HEK293 (cell line): ENCODE measurements around the gene KIRREL3.

Experiments
- CTCF ChIA-PET: fragments of 350-600 bp; formaldehyde crosslinking; extraction: SDS; loops from one replicate; lab custom pipeline; 2021; ENCODE audit warnings: antibody characterized with exemption; lab: Yijun Ruan, JAX
- POLR2A ChIA-PET: fragments of 300-600 bp; formaldehyde crosslinking; extraction: SDS; loops from one replicate; lab custom pipeline; 2020; ENCODE audit warnings: antibody characterized with exemption, inconsistent platforms; lab: Yijun Ruan, JAX
- H3K27ac ChIP-seq: fragments of 200-500 bp; sonication (Bioruptor generic); 2 replicates; pipeline ENCODE4 v1.5.1; 2014; ENCODE audit warnings: low read depth, low read length, control low read depth, inconsistent platforms; ENCODE audit errors: extremely low read depth
- H3K36me3 ChIP-seq, 2 experiments: fragments of 200-500 bp in 1 of 2; sonication (Bioruptor generic) in 1 of 2; 1 replicate in 1 of 2; 2 replicates in 1 of 2; pipeline ENCODE4 v1.5.1; 2014 to 2017; ENCODE audit warnings: inconsistent platforms in 2 of 2, low read length in 2 of 2; ENCODE audit not compliant: control insufficient read depth in 2 of 2, insufficient read depth in 1 of 2
- H3K4me1 ChIP-seq: fragments of 200-500 bp; sonication (Bioruptor generic); 2 replicates; pipeline ENCODE4 v1.5.1; 2014; ENCODE audit warnings: mild to moderate bottlenecking, low read length, inconsistent platforms; ENCODE audit not compliant: control insufficient read depth, insufficient read depth
- H3K4me3 ChIP-seq: 2 replicates; pipeline ENCODE4 v1.5.1; 2011; ENCODE audit warnings: low read depth, mild to moderate bottlenecking, control low read depth, low read length, moderate library complexity
- H3K9me3 ChIP-seq: fragments of 200-500 bp; sonication (Bioruptor generic); 2 replicates; pipeline ENCODE4 v1.5.1; 2014; ENCODE audit warnings: low read depth, low read length, inconsistent platforms; ENCODE audit not compliant: control insufficient read depth, insufficient read depth
- EGR2 ChIP-seq: fragments of 450-650 bp; formaldehyde crosslinking; IDR thresholded peaks from 2 replicates; pipeline ENCODE4 v1.5.1; 2016; ENCODE audit warnings: low read depth, missing biosample characterization, missing genetic modification characterization
- KLF17 ChIP-seq: fragments of 450-650 bp; formaldehyde crosslinking; IDR thresholded peaks from 2 replicates; pipeline ENCODE4 v1.5.1; 2016; ENCODE audit warnings: missing biosample characterization, missing genetic modification characterization
- OVOL3 ChIP-seq: fragments of 450-650 bp; formaldehyde crosslinking; IDR thresholded peaks from 2 replicates; pipeline ENCODE4 v1.5.1; 2016; ENCODE audit warnings: missing biosample characterization, missing genetic modification characterization
- PRDM1 ChIP-seq: fragments of 450-650 bp; formaldehyde crosslinking; IDR thresholded peaks from 2 replicates; pipeline ENCODE4; 2016; ENCODE audit warnings: missing biosample characterization, missing genetic modification characterization
- SCRT2 ChIP-seq: fragments of 450-650 bp; formaldehyde crosslinking; IDR thresholded peaks from 2 replicates; pipeline ENCODE4 v1.5.1; 2016; ENCODE audit warnings: missing biosample characterization, missing genetic modification characterization
- ZBTB21 ChIP-seq: fragments of 450-650 bp; formaldehyde crosslinking; IDR thresholded peaks from 2 replicates; pipeline ENCODE4 v1.5.1; 2017; ENCODE audit warnings: missing biosample characterization, missing genetic modification characterization
- ZBTB7A ChIP-seq: fragments of 450-650 bp; formaldehyde crosslinking; IDR thresholded peaks from 2 replicates; pipeline ENCODE4 v1.5.1; 2016; ENCODE audit warnings: low read depth, missing biosample characterization, missing genetic modification characterization
- ZIC2 ChIP-seq: fragments of 450-650 bp; formaldehyde crosslinking; IDR thresholded peaks from 2 replicates; pipeline ENCODE4 v1.5.1; 2016; ENCODE audit warnings: missing biosample characterization, missing genetic modification characterization
- ZNF140 ChIP-seq: fragments of 450-650 bp; formaldehyde crosslinking; IDR thresholded peaks from 2 replicates; pipeline ENCODE4 v1.5.1; 2016; ENCODE audit warnings: missing biosample characterization, missing genetic modification characterization
- ZNF157 ChIP-seq: fragments of 450-650 bp; formaldehyde crosslinking; IDR thresholded peaks from 2 replicates; pipeline ENCODE4 v1.5.1; 2016; ENCODE audit warnings: missing biosample characterization, missing genetic modification characterization
- ZNF169 ChIP-seq: fragments of 450-650 bp; formaldehyde crosslinking; IDR thresholded peaks from 2 replicates; pipeline ENCODE4 v1.5.1; 2016; ENCODE audit warnings: missing biosample characterization, missing genetic modification characterization
- ZNF248 ChIP-seq: fragments of 450-650 bp; formaldehyde crosslinking; IDR thresholded peaks from 2 replicates; pipeline ENCODE4 v1.5.1; 2017; ENCODE audit warnings: missing biosample characterization, missing genetic modification characterization
- ZNF335 ChIP-seq: fragments of 450-650 bp; formaldehyde crosslinking; conservative IDR thresholded peaks from 2 replicates; pipeline ENCODE4 v1.5.1; 2016; ENCODE audit warnings: missing biosample characterization, missing genetic modification characterization
- ZNF350 ChIP-seq: fragments of 450-650 bp; formaldehyde crosslinking; IDR thresholded peaks from 2 replicates; pipeline ENCODE4 v1.5.0; 2017; ENCODE audit warnings: missing biosample characterization, mild to moderate bottlenecking, missing genetic modification characterization
- ZNF510 ChIP-seq: fragments of 450-650 bp; formaldehyde crosslinking; IDR thresholded peaks from 2 replicates; pipeline ENCODE4 v1.5.1; 2018; ENCODE audit warnings: mild to moderate bottlenecking, missing genetic modification characterization, missing biosample characterization; ENCODE audit not compliant: insufficient replicate concordance
- ZNF707 ChIP-seq: fragments of 450-650 bp; formaldehyde crosslinking; IDR thresholded peaks from 2 replicates; pipeline ENCODE4 v1.5.1; 2016; ENCODE audit warnings: missing biosample characterization, missing genetic modification characterization
- ZNF747 ChIP-seq: fragments of 450-650 bp; formaldehyde crosslinking; IDR thresholded peaks from 2 replicates; pipeline ENCODE4 v1.5.1; 2016; ENCODE audit warnings: missing biosample characterization, missing genetic modification characterization
- ZSCAN30 ChIP-seq: fragments of 450-650 bp; IDR thresholded peaks from 2 replicates; pipeline ENCODE4 v1.5.1; 2018; ENCODE audit warnings: missing biosample characterization, mild to moderate bottlenecking, missing genetic modification characterization, moderate library complexity
- ZXDB ChIP-seq: fragments of 450-650 bp; formaldehyde crosslinking; IDR thresholded peaks from 2 replicates; pipeline ENCODE4 v1.5.1; 2016; ENCODE audit warnings: missing biosample characterization, missing genetic modification characterization
- TF ChIP-seq, protein P1 (sequence below): fragments of 450-650 bp; formaldehyde crosslinking; IDR thresholded peaks from 2 replicates; pipeline ENCODE4 v1.5.1; 2016; ENCODE audit warnings: missing biosample characterization, missing genetic modification characterization
- TF ChIP-seq, protein P2 (sequence below): fragments of 450-650 bp; formaldehyde crosslinking; IDR thresholded peaks from 2 replicates; pipeline ENCODE4 v1.5.1; 2017; ENCODE audit warnings: missing biosample characterization, mild to moderate bottlenecking, missing genetic modification characterization, moderate library complexity
- TF ChIP-seq, protein P3 (sequence below): fragments of 450-650 bp; formaldehyde crosslinking; IDR thresholded peaks from 2 replicates; pipeline ENCODE4 v1.5.1; 2016; ENCODE audit warnings: missing biosample characterization, missing genetic modification characterization
- TF ChIP-seq, protein P4 (sequence below): fragments of 450-650 bp; formaldehyde crosslinking; IDR thresholded peaks from 2 replicates; pipeline ENCODE4 v1.5.1; 2016; ENCODE audit warnings: missing biosample characterization, missing genetic modification characterization

Gene KIRREL3

DNA sequence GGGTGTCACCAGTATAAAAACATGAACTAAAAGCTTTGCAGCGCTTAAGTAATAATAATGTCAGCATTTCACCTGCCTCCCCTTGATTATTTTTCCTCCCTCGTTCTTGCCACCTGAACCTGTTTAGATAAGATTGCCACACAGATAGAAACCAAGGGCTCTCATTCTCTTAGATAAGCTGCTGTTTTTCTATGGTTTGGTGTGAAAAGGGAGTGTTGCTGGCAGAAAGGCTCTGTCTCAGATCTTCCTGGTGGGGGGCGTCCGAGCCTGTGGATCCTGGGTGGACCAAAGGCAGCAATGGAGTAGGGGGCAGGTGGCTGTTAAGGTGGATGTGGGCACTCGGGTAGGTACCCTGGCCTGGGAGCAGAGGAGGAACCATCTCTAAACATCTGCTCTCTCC lies 497.6 kb downstream of the KIRREL3 start (continued):
- no peak for TF ChIP-seq ZXDB (tag by site-specific recombination)
- TF ChIP-seq ZNF169 (tag by site-specific recombination), result no peak
- TF ChIP-seq ZNF335 (tag by site-specific recombination), result no peak
- TF ChIP-seq KLF17, result no peak

DNA sequence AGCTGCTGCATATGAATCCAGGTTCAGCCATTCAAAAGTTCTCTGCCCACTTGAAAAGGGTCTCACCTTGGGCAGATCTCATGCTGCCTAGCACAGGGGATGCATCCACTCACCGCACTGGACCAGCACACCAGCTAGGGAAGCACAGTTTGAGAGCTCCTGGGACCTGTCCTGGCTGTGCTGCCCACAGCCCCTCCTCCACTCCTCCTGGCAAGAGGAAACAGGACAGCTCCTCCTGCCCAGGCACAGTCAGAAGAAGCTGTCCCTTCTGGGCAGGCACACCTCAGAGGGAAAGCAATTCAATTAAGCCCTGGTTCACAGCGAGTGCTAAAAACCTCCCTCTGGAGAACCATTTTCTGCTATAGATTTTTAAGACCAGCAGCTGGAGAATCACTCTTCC lies 498.4 kb downstream of the KIRREL3 start:
- Histone ChIP-seq H3K36me3 (no peaks in the 10 kb centered on the region), H3K4me1 (no peaks in the 10 kb centered on the region), H3K4me3 (no peak overlapping the region), H3K27ac (no peak overlapping the region), H3K9me3 (no peaks in the 10 kb centered on the region)
- POLR2A ChIA-PET, result no interaction called here
- CTCF ChIA-PET, result interaction anchor here (0.7 to 1.5 kb wide), 2 partner anchors 22 kb away, joined by 3 to 10 read pairs; no protein-coding TSS in a partner anchor
- TF ChIP-seq SCRT2, result no peak
- TF ChIP-seq OVOL3 (tag by site-specific recombination), result no peak
- no peak for TF ChIP-seq EGR2 (tag by site-specific recombination)
- no peak for TF ChIP-seq PRDM1
- TF ChIP-seq, protein P1, sequence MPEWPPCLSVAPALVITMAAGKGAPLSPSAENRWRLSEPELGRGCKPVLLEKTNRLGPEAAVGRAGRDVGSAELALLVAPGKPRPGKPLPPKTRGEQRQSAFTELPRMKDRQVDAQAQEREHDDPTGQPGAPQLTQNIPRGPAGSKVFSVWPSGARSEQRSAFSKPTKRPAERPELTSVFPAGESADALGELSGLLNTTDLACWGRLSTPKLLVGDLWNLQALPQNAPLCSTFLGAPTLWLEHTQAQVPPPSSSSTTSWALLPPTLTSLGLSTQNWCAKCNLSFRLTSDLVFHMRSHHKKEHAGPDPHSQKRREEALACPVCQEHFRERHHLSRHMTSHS (tag by site-specific recombination), result no peak
- TF ChIP-seq, all 188 proteins: peak for 0

GRCh38 chr11:126501641-126502040 lies 498.9 kb downstream of the KIRREL3 start:
- ChIA-PET POLR2A (no interaction called here), CTCF (interaction anchor here (0.5 to 1.5 kb wide), 2 partner anchors 21 to 1670 kb away, joined by 3 to 10 read pairs; no protein-coding TSS in a partner anchor)
- Histone ChIP-seq H3K9me3 (no peaks in the 10 kb centered on the region), H3K36me3 (no peaks in the 10 kb centered on the region), H3K4me1 (no peaks in the 10 kb centered on the region), H3K27ac (no peak overlapping the region), H3K4me3 (no peak overlapping the region)
- TF ChIP-seq ZNF248, result no peak
- TF ChIP-seq ZBTB7A (tag by site-specific recombination), result no peak
- no peak for TF ChIP-seq ZNF157 (tag by site-specific recombination)
- TF ChIP-seq ZBTB21 (tag by site-specific recombination), result no peak
- TF ChIP-seq ZNF140 (tag by site-specific recombination), result no peak
- TF ChIP-seq, protein P2, sequence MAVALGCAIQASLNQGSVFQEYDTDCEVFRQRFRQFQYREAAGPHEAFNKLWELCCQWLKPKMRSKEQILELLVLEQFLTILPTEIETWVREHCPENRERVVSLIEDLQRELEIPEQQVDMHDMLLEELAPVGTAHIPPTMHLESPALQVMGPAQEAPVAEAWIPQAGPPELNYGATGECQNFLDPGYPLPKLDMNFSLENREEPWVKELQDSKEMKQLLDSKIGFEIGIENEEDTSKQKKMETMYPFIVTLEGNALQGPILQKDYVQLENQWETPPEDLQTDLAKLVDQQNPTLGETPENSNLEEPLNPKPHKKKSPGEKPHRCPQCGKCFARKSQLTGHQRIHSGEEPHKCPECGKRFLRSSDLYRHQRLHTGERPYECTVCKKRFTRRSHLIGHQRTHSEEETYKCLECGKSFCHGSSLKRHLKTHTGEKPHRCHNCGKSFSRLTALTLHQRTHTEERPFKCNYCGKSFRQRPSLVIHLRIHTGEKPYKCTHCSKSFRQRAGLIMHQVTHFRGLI (tag by site-specific recombination), result no peak
- TF ChIP-seq ZNF707 (tag by site-specific recombination), result no peak
- no peak for TF ChIP-seq ZNF747
- TF ChIP-seq, protein P3, sequence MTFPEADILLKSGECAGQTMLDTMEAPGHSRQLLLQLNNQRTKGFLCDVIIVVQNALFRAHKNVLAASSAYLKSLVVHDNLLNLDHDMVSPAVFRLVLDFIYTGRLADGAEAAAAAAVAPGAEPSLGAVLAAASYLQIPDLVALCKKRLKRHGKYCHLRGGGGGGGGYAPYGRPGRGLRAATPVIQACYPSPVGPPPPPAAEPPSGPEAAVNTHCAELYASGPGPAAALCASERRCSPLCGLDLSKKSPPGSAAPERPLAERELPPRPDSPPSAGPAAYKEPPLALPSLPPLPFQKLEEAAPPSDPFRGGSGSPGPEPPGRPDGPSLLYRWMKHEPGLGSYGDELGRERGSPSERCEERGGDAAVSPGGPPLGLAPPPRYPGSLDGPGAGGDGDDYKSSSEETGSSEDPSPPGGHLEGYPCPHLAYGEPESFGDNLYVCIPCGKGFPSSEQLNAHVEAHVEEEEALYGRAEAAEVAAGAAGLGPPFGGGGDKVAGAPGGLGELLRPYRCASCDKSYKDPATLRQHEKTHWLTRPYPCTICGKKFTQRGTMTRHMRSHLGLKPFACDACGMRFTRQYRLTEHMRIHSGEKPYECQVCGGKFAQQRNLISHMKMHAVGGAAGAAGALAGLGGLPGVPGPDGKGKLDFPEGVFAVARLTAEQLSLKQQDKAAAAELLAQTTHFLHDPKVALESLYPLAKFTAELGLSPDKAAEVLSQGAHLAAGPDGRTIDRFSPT (tag by site-specific recombination), result no peak
- TF ChIP-seq, protein P4, sequence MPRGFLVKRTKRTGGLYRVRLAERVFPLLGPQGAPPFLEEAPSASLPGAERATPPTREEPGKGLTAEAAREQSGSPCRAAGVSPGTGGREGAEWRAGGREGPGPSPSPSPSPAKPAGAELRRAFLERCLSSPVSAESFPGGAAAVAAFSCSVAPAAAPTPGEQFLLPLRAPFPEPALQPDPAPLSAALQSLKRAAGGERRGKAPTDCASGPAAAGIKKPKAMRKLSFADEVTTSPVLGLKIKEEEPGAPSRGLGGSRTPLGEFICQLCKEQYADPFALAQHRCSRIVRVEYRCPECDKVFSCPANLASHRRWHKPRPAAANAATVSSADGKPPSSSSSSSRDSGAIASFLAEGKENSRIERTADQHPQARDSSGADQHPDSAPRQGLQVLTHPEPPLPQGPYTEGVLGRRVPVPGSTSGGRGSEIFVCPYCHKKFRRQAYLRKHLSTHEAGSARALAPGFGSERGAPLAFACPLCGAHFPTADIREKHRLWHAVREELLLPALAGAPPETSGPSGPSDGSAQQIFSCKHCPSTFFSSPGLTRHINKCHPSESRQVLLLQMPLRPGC (tag by site-specific recombination), result no peak
- no peak for TF ChIP-seq KLF17
- no peak for TF ChIP-seq ZSCAN30 (tag by site-specific recombination)
- TF ChIP-seq ZNF350 (tag by site-specific recombination), result no peak
- no peak for TF ChIP-seq ZNF510 (tag by site-specific recombination)
- TF ChIP-seq ZIC2, result no peak
